Muscle of leg (tissue), 16 donors: ENCODE measurements around the gene CCRL2. TPM values are rescaled to one million over a fixed set of nuclear protein-coding genes. Genes with fewer than 3 reads are reported as not detected.

Source experiments
- DNase-seq: peaks from one replicate; pipeline ENCODE4 v3.0.0; 2013
- H3K27ac ChIP-seq: one replicate; pipeline ENCODE4 v1.5.1; 2013; ENCODE audit warnings: mild to moderate bottlenecking, low read length, control low read depth
- H3K27me3 ChIP-seq: one replicate; pipeline ENCODE4 v1.6.1; 2013; ENCODE audit warnings: low read length; ENCODE audit not compliant: control insufficient read depth, insufficient read depth
- H3K36me3 ChIP-seq: one replicate; pipeline ENCODE4 v1.6.1; 2013; ENCODE audit warnings: low read length; ENCODE audit not compliant: control insufficient read depth, insufficient read depth
- H3K4me1 ChIP-seq: one replicate; pipeline ENCODE4 v1.6.1; 2013; ENCODE audit warnings: low read length; ENCODE audit not compliant: control insufficient read depth, insufficient read depth
- H3K4me3 ChIP-seq: one replicate; pipeline ENCODE4 v1.5.1; 2013; ENCODE audit warnings: low read length, control low read depth
- H3K9me3 ChIP-seq: replicated peaks from 2 replicates; pipeline ENCODE4 v1.6.1; 2013; ENCODE audit warnings: low read depth, low read length; ENCODE audit not compliant: control insufficient read depth
- WGBS: methylation state at CpG from one replicate; pipeline ENCODE4 v1.1.5; 2013; ENCODE audit warnings: missing lambda C conversion rate; ENCODE audit not compliant: insufficient coverage; 5-methylcytosine and 5-hydroxymethylcytosine counted together
- long read RNA-seq, 11 donors: transcript quantifications; one replicate each; lab custom pipeline, GENCODE V29; 2026
- polyA plus RNA-seq, 8 donors: library from polyadenylated mRNA; unstranded; fragments of 120-200 nt; gene quantifications; one replicate each; pipeline versions ENCODE4 v1.2.1 to v1.2.3, GENCODE V29; 2013; ENCODE audit warnings: inconsistent platforms in 1 of 8, low replicate concordance in 1 of 8; ENCODE audit not compliant: insufficient read length in 8 of 8, insufficient read depth in 1 of 8
- total RNA-seq: library from RNA; stranded (reverse); fragments of 120-200 nt; gene quantifications from one replicate; pipeline ENCODE4 v1.2.4, GENCODE V29; 2013

The CCRL2 gene
- total RNA-seq = 0.53 TPM
- 1 to 10 TPM in 1 of 8 donors, under 1 TPM in 7; 0.36 to 1.4 (median 0.59) TPM for polyA plus RNA-seq
- long read RNA-seq, donor 1 = 0 reads
- long read RNA-seq, donor 2 = 0 reads
- long read RNA-seq, donor 3, partial matches to known transcripts = 0 of 1 reads
- long read RNA-seq, donor 3, other reads (novel, unspliced or antisense) = 0 of 1 reads
- long read RNA-seq, donor 4 = 0 reads
- long read RNA-seq, donor 5, partial matches to known transcripts = 0 of 1 reads
- long read RNA-seq, donor 5, other reads (novel, unspliced or antisense) = 0 of 1 reads
- long read RNA-seq, donor 6, partial matches to known transcripts = 0 of 3 reads
- long read RNA-seq, donor 6, other reads (novel, unspliced or antisense) = 0 of 3 reads
- long read RNA-seq, donor 7, partial matches to known transcripts = 0 of 2 reads
- long read RNA-seq, donor 7, other reads (novel, unspliced or antisense) = 0 of 2 reads
- long read RNA-seq, donor 8 = 0 reads
- long read RNA-seq, donor 9 = 0 reads
- long read RNA-seq, donor 10, partial matches to known transcripts = 0 of 1 reads
- long read RNA-seq, donor 10, other reads (novel, unspliced or antisense) = 0 of 1 reads
- long read RNA-seq, donor 11, partial matches to known transcripts = 0 of 1 reads
- long read RNA-seq, donor 11, other reads (novel, unspliced or antisense) = 0 of 1 reads

DNA sequence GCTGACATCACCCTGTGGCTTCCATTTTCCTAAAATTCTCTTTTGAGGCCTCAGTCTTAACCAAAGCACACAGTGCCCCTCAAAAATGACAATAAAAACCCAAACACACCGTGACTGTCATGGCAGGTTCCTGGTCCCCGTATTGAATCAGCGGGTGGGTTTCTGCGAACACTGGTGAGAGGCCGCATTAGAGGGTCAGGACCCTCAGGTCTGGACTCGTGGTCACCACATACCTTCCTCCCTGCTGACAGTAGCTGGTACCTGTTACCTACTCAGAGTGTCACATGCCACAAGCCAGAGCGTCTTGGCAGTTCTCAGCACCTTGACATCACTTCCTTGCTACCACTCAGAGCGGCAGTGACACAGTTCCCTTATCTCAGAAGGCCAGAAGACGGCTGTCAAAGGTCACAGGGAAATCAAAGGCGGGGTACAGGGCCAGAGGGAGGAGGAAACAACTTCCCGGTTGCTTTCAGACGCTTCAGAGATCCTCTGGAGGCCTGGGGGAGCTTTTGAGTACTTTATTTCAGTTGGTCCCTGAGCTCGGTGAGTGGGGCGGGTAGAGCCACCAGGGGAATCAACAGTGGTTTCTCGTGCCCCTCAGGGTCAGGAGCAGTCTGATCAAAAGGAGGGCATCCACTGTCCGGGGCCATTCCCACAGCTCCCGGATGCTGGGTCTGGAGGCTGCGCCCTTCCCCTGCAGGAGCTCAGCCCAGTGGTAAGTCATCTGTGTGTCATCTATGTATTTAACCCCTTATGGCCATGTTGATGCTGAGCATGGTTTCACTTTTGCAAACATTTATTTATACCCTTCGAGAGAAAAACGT, at the start of gene CCRL2, which contains the start of gene CCR5AS:
Gene CCRL2 (plus strand): TSS at position 472 of the 824 bp plus-strand sequence. CDS start 821 bp downstream, outside the sequence.
Gene CCR5AS (minus strand): TSS at position 279 of the 824 bp plus-strand sequence.
- peak within 1 kb of the TSS; percentile 6 for H3K4me3 ChIP-seq
- WGBS = 46% methylated on average over 15 of the region's 20 CpGs
- peak; percentile 72 for DNase-seq
- H3K9me3 ChIP-seq = no peaks in the 10 kb centered on the region
- H3K27ac ChIP-seq = peak within 1 kb of the TSS; percentile 54
- peaks cover 14% of the 10 kb centered on the region for H3K4me1 ChIP-seq
- peaks cover 2% of the 10 kb centered on the region for H3K27me3 ChIP-seq
- no peaks in the 10 kb centered on the region for H3K36me3 ChIP-seq

- Histone ChIP-seq H3K4me3 (no peak overlapping the region), H3K36me3 (no peaks in the 10 kb centered on the region), H3K4me1 (peaks cover 5% of the 10 kb centered on the region), H3K9me3 (no peaks in the 10 kb centered on the region), H3K27ac (no peak overlapping the region), H3K27me3 (peaks cover 8% of the 10 kb centered on the region)
- WGBS = 100% methylated on average over 1 of the region's 6 CpGs
- DNase-seq = no peak
Measured at GRCh38 chr3:46358466-46358865, 48.6 kb upstream of the CCRL2 start.

DNA sequence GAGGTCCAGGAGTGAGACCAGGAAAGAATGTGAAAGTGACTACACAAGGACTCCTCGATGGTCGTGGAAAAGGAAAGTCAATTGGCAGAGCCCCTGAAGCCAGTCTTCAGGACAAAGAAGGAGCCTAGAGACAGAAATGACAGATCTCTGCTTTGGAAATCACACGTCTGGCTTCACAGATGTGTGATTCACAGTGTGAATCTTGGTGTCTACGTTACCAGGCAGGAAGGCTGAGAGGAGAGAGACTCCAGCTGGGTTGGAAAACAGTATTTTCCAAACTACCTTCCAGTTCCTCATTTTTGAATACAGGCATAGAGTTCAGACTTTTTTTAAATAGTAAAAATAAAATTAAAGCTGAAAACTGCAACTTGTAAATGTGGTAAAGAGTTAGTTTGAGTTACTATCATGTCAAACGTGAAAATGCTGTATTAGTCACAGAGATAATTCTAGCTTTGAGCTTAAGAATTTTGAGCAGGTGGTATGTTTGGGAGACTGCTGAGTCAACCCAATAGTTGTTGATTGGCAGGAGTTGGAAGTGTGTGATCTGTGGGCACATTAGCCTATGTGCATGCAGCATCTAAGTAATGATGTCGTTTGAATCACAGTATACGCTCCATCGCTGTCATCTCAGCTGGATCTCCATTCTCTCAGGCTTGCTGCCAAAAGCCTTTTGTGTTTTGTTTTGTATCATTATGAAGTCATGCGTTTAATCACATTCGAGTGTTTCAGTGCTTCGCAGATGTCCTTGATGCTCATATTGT, 47.1 kb upstream of the CCRL2 start:
- H3K9me3 ChIP-seq = no peaks in the 10 kb centered on the region
- peaks cover 4% of the 10 kb centered on the region for H3K27me3 ChIP-seq
- DNase-seq = peak; percentile 66
- peaks cover 5% of the 10 kb centered on the region for H3K4me1 ChIP-seq
- no peaks in the 10 kb centered on the region for H3K36me3 ChIP-seq
- no peak overlapping the region for H3K4me3 ChIP-seq
- no peak overlapping the region for H3K27ac ChIP-seq
- 35% methylated on average over 7 of the region's 11 CpGs for WGBS

DNA sequence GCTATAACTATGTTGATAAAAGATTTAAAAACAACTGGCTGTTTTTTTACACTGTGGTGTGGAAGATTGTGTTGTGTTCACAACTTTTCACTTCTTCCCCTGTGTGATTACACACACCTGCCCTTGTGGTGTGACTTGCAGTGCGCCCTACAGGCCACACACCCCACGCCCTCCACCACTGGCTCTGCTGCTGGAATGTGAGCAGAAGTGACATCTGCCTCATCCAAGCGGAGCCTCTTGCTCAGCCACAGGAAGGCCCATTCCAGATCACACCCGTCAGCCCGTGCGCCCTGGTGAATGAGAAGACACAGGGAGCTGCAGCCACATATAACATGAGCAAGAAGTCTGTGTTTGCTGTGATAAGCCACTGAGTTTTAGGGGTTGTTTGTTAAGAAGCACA, 46.2 kb upstream of the CCRL2 start:
- Histone ChIP-seq H3K36me3 (no peaks in the 10 kb centered on the region), H3K27ac (no peak overlapping the region), H3K9me3 (no peaks in the 10 kb centered on the region), H3K4me3 (no peak overlapping the region), H3K27me3 (peaks cover 8% of the 10 kb centered on the region), H3K4me1 (peaks cover 5% of the 10 kb centered on the region)
- DNase-seq = no peak
- WGBS = 77% methylated on average over 4 of the region's 6 CpGs

DNA sequence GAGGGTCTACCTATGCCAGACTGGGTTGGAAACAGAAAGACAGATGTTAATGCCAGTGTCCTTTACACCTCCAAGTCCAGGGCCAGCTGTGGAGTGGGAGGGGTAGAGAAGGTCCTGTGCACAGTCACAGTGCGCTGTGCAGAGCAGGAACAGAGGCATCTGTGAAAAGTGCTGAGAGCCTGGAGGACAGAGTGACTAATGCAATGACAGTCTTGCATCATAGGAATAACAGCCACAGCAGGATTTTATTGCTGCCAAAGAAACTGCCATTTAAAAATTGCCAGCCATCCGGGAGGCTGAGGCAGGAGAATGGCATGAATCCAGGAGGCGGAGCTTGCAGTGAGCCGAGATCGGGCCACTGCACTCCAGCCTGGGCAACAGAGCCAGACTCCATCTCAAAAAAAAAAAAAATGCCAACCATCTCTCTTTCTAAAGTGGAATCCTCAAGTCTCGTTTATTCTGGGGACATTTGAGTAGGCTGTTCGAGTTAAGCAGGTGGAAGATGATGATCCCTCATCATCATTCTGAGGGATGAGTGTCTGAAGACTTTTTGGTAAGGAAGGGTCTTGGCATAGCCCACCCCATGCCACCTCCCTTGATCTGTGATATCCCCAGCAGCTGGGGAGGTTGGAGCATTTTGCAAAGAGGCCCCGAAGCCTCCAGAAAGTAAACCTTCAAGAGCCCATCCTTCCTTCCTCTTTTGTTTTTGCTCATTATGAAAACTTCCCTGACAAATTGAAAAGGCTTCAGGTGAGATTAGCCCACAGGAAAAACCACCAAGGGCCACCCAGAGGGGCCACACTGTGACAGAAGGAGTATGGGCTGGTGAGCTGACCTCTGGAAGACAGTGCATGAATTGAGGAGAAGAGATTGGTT, 45.4 kb upstream of the CCRL2 start:
- Histone ChIP-seq H3K4me3 (no peak overlapping the region), H3K36me3 (no peaks in the 10 kb centered on the region), H3K27me3 (peaks cover 8% of the 10 kb centered on the region), H3K27ac (no peak overlapping the region), H3K4me1 (peaks cover 5% of the 10 kb centered on the region), H3K9me3 (no peaks in the 10 kb centered on the region)
- WGBS = 51% methylated on average over 2 of the region's 8 CpGs
- DNase-seq = no peak

DNA sequence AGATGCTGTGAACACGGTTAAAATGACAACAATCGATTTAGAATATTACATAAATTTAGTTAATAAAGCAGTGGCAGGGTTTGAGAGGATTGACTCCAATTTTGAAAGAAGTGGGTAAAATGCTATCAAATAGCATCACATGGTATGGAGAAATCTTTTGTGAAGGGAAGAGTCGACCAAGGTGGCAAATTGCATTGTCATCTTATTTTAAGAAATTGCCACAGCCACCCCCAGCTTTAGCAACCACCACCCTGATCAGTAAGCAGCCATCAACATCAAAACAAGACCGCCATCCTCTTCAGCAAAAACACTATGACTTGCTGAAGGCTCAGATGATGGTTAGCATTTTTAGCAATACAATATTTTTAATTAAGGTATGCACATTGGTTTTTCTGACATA, 42.0 kb upstream of the CCRL2 start:
- H3K36me3 ChIP-seq = no peaks in the 10 kb centered on the region
- no peak overlapping the region for H3K4me3 ChIP-seq
- H3K27me3 ChIP-seq = peaks cover 14% of the 10 kb centered on the region
- no peak overlapping the region for H3K27ac ChIP-seq
- WGBS = no CpG with 5 or more reads among the region's 4 CpGs
- DNase-seq = no peak
- no peaks in the 10 kb centered on the region for H3K9me3 ChIP-seq
- H3K4me1 ChIP-seq = peaks cover 2% of the 10 kb centered on the region

- Histone ChIP-seq H3K36me3 (no peaks in the 10 kb centered on the region), H3K4me3 (no peak overlapping the region), H3K27me3 (peaks cover 14% of the 10 kb centered on the region), H3K9me3 (no peaks in the 10 kb centered on the region), H3K4me1 (peaks cover under 1% of the 10 kb centered on the region), H3K27ac (no peak overlapping the region)
- DNase-seq = no peak
- 100% methylated on average over 1 of the region's 5 CpGs for WGBS
Measured at GRCh38 chr3:46365737-46366524, 41.1 kb upstream of the CCRL2 start.

- H3K36me3 ChIP-seq = no peaks in the 10 kb centered on the region
- H3K27me3 ChIP-seq = peaks cover 10% of the 10 kb centered on the region
- H3K9me3 ChIP-seq = no peaks in the 10 kb centered on the region
- 80% methylated on average over 3 of the region's 5 CpGs for WGBS
- H3K4me1 ChIP-seq = no peaks in the 10 kb centered on the region
- DNase-seq = no peak
- no peak overlapping the region for H3K27ac ChIP-seq
- no peak overlapping the region for H3K4me3 ChIP-seq
Measured at GRCh38 chr3:46367811-46368210, 39.2 kb upstream of the CCRL2 start.
